ENCODE data around the gene C17orf107. TPM values are rescaled to one million over a fixed set of nuclear protein-coding genes. Genes with fewer than 3 reads are reported as not detected.

C17orf107 gene
- total RNA-seq, 1 experiment from 2014 or later: 1.7 TPM

GRCh38 chr17:4938688-4939545 is 39.6 kb downstream of the C17orf107 start:
- RAD21 ChIA-PET (ENCODE audit: low non-redundant PET in 1 of 2, low total read pairs in 2 of 2, uncharacterized antibody in 2 of 2, unreplicated experiment in 2 of 2): interaction anchor here (1.8 to 2.1 kb wide), 2 partner anchors 29 to 30 kb away, joined by 8 to 11 read pairs; partner anchors contain the start of gene SPAG7 (in 1 of the 2)
- Histone ChIP-seq H3K9me3 (ENCODE audit: control insufficient read depth in 1 of 2, insufficient read depth in 1 of 2, low read depth in 1 of 2, low read length in 2 of 2) (no peaks in the 10 kb centered on the region), H3K4me2 (ENCODE audit: low read length) (peak overlapping the region; percentile 100), H3K27me3 (ENCODE audit: insufficient read depth, low read length) (no peaks in the 10 kb centered on the region), H2AFZ (ENCODE audit: low read depth, low read length, poor library complexity, severe bottlenecking) (no peak overlapping the region), H4K20me1 (ENCODE audit: insufficient read depth) (no peaks in the 10 kb centered on the region), H3K36me3 (ENCODE audit: control insufficient read depth in 1 of 2, insufficient read depth in 2 of 2, low read length in 2 of 2) (peaks cover 0 to 21% of the 10 kb centered on the region in 2 experiments; a peak in 1 of 4 replicates), H3K79me2 (ENCODE audit: insufficient read depth, low read length) (peaks cover 54% of the 10 kb centered on the region), H3K9me2 (ENCODE audit: insufficient read depth) (no peaks in the 10 kb centered on the region), H3K9ac (ENCODE audit: low read length) (peak overlapping the region; percentile 96), H3K27ac (ENCODE audit: low read depth, low read length) (peak overlapping the region; percentile 95), H3K4me3 (replicated peaks in 1 of 2; ENCODE audit: low read depth in 1 of 2, low read length in 2 of 2) (peak overlapping the region; percentile 86 to 93), H3K4me1 (ENCODE audit: control insufficient read depth in 1 of 2, insufficient read depth in 2 of 2, low read length in 2 of 2) (peaks cover 16 to 37% of the 10 kb centered on the region in 2 experiments)
- DNase-seq (ENCODE audit: low read depth, low spot score) (no peak), ATAC-seq (no peak)
- TSS peak; percentile 21 for BruUV-seq (replicated peaks)
- POLR2A ChIA-PET: interaction anchor here (1.1 to 2.1 kb wide), 4 partner anchors 20 to 123 kb away, joined by 3 to 30 read pairs (median 5); partner anchors contain the start of genes CAMTA2 and SPAG7
- CTCF ChIA-PET: interaction anchor here (1.3 to 2.4 kb wide), 3 partner anchors 28 to 123 kb away, joined by 3 to 15 read pairs (median 12); partner anchors contain the start of gene SPAG7
- TF ChIP-seq ZNF274 (IDR thresholded peaks at IDR 0.05; ENCODE audit: low read depth, low read length): no peak
- no peak for TF ChIP-seq ZBTB33 (IDR thresholded peaks at IDR 0.05; ENCODE audit: extremely low read depth, insufficient replicate concordance, low read length)
- no peak for TF ChIP-seq EZH2phosphoT487 (IDR thresholded peaks at IDR 0.05; ENCODE audit: borderline replicate concordance)
- TF ChIP-seq EZH2 (IDR thresholded peaks at IDR 0.05): no peak
- intact Hi-C loops (cut with micrococcal nuclease): no loop called here
